Activated CD4-positive, alpha-beta T cell treated with anti-CD3 and anti-CD28 coated beads, Interleukin-10, Interleukin-2, amounts not matched to agents 100 ng/mL and 50 ng/mL, durations not matched to agents 16 hours and 8 hours (primary cell): ENCODE data around the gene PLA2G4F.

ENCODE experiments used
- DNase-seq: peaks from one replicate; pipeline ENCODE4 v3.0.0-alpha.2; 2020

Gene PLA2G4F

DNA sequence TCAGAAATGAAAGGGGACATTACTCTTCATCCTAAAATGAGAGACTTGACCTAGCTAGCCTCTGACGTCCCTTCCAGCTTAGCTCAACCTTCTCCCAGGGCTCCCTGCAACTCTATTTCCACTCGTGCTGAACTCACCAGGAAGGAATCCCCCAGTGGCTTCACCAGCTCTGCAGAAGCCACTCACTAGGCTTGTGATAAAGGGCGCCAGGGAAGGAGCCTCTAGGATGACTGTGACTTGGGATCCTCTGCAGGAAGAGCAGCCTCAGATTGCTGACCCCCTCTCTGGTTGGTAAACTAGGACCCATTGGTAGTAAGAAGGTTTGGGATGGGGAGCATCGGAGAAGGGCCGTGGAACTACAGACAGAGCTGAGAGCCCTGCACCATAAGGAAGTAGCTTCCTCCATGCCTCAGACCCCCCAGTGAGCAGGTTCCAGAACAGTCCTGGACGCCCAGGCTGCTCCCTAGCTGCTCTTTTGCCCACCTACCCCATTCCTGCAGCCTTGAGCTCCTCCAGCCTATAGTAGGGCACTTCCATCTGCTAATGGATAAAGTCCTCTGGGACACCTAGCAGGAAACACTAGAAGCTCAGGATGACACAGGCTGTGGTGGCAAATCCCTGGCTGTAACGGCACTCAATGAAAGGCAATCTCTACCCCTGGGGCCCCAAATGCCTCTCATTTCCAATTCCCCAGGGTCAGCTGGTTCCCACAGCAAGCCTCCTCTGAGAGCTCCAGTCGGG, 26.0 kb downstream of the PLA2G4F start:
- DNase-seq, result no peak

DNA sequence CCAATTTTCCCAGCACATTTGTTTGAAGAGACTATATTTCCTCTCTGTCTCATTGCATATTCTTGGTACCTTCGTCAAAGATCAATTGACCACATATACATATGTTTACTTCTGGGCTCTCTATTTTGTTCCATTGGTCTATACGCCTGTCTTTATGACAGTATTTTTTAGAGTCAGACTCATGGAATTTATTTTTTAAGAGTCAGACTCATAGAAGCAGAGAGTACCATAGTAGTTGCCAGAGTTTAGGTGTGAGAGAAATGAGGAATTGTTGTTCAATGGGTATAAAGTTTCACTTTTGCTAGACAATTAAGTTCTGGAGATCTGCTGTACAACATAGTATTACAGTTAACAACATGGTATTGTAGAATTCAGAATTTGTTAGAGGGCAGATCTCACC, 27.1 kb downstream of the PLA2G4F start:
- DNase-seq, result no peak

DNA sequence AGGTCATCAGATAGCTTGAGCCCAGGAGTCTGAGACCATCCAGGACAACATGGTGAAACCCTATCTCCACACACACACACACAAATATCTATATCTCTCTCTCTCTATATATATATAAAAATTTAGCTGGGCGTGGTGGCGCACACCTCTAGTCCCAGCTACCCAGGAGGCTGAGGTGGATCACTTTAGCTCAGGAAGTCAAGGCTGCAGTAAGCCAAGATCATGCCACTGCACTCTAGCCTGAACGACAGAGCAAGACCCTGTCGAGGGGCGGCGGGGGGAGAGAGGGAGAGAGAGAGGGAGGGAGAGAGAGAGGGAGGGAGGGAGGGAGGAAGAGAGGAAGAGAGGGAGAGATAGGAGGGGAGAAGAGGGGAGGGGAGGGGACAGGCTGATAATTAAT, 28.0 kb downstream of the PLA2G4F start:
- DNase-seq, result no peak

DNA sequence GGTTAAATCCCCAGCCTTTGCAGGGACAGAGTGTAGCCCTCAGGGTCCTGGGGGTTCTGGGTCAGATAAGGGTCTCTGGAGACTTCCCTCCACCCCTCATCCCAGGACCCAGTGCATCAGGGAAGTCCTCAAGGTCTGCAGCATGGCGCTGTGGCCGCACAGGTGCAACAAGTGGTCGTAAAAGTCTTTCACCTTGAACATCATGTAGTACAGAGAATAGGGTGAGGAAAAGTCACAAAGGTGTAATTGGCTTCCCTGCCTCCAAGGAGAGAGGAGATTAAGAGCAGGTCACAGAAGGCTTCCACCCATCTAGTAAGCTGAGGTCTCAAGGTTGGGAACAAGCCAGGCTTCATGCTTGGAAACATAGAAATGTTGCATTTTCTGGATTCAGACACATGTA, 32.9 kb downstream of the PLA2G4F start:
- no peak for DNase-seq

DNA sequence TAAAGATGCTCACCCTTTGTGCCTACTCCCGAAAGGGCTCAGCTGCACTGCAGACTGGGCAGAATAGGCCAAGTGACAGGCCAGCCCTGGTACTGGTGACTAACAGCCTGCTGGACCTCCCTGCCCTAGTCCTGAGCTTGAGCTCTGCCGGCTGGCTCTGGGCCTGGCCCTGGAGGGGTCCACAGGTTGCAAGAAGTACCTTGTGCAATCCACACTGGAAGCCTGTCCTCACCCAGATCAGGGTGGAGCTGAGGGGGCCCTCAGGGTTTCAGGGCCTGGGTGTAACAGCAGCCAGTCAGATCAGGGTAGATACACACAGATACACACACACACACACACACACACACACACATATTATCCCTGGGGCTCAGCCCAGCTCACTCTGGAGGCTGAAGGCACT, 34.8 kb downstream of the PLA2G4F start:
- no peak for DNase-seq

DNA sequence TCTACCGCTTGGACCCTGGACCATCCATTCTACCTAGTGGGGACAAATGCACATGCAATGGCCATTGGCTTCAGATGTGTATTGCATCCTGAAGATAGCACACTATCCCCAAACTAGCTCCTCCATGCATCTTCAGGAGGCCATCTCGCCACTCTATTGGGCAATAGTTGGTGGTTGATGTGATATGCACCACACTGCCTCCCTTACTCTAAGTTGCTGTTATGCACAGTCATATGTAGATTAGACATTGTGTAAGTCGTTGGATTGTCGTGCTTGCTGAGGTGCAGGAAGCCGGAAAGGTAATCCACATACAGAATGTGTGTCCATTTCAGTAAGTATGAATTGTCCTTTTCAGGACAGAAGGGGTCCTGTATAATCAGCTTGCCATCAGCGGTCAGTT, 35.4 kb downstream of the PLA2G4F start:
- peak; percentile 29 for DNase-seq

DNA sequence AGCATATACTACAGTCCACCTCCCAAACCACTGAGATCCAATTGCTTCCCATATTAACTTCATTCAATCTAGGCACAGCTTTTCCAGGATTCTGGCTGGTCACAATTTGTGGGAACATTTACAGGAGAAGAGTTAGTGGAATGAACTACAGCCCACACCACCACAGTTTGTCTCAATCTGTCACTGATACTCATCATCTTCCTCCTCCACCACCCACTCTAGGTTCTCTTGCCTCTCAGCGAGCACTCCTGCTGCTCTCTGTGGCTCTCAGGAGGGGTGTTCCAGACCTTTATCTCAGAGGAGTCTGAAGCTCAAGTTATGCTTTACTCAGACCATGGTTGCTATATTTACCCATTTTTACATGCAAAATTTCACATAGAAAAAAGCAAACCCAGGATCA, 36.2 kb downstream of the PLA2G4F start:
- no peak for DNase-seq

DNA sequence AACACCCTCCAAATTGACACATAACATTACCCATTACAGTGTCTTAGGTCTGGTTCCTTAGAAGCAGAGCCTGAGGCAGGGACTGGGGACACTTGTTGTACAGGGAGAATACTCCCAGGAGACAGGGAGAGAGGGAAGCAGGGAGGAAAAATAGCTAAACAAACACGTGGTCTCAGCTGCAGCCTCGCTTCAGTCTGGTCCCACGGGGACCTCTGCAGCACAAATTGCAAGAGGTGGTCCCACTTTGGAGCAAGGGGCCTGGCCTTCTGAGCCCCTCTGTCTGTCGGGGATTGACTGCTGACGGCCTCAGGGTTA, 37.0 kb downstream of the PLA2G4F start:
- DNase-seq, result no peak

DNA sequence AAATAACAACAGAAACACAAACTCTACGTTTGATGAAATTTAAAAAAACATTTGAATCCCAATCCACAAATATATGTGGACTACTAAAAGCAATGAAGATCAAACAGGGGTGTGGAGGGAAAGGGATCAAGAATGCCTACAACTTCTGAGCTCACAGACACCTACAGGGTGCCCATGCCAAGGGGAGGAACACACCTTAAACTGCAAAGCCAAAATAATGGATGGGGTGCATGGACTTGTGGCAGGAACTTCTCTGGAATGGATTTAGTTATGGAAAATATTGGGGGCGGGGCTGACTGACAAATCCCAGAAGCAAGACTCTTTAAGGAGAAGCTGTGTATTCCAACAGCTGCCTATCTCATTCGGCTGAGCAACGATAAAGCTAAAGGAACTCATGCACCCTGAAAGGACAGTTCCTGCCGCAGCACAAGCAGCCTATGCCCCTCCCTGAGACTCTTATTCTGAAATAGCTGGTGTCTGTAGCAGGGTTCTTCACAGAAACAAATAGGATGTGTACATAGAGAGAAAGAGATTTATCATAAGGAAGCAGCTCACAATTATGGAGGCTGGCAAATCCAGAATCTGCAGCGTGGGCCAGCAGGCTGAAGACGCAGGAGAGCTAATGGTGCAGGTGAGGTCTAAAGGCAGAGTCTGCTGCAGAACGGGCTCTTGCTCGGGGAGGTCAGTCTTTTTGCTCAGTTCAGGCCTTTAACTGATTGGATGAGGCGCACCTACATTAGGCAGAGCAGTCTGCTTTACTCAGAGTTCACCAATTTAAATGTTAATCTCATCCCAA, 37.6 kb downstream of the PLA2G4F start:
- DNase-seq, result no peak

DNA sequence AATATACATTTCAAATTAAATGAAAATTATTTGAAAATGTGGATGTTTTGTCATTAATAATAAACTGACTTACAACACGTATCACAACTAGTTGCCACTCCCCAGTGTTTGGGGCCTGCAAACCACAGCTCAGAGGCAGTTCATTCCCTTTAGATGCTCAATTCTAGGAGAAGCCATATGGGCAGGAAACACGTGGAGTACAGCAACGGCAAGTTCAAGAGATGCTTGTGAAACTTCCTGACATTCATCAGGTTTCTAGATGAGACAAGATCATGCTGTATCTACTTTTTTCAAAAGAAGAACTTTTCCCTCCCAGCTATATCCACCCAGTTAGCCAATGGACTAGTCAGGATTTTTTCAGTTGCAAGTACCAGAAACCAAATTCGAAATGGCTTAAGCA, 44.5 kb downstream of the PLA2G4F start:
- DNase-seq, result peak; percentile 38

DNA sequence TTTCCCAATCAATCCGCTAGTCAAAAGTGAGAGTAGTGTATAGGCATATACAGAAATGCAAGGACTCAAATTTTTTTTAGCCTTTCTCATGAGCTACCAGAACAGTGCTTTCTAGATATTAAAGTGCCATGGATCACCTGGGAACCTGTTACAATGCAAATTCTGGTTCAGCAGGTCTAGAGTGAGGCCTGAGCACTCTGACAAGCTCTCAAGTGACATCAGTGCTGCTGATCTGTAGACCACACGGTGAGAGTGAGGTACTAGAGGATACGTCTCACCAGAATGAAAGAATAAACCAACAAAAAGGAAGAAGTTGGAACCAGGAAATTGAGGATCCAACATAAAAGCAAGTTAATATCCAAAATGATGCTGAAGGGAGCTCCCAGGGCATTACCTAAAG, 46.1 kb downstream of the PLA2G4F start:
- no peak for DNase-seq

DNA sequence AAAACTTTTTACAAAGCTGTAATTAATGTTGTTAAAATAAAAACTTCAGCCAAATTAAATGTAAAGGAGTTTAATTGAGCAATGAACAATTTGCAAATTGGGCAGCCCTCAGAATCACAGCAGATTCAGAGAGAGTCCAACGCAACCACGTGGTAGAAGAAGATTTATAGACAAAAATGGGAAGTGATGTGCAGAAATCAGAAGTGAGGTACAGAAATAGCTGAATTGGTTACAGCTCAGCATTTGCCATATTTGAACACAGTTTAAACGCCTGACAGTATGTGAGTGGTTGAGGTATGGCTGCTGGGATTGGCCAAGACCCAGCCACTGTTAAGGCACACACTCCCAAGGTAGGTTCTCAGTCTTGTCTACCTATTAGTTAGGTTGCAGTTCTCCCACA, 47.6 kb downstream of the PLA2G4F start:
- no peak for DNase-seq

DNA sequence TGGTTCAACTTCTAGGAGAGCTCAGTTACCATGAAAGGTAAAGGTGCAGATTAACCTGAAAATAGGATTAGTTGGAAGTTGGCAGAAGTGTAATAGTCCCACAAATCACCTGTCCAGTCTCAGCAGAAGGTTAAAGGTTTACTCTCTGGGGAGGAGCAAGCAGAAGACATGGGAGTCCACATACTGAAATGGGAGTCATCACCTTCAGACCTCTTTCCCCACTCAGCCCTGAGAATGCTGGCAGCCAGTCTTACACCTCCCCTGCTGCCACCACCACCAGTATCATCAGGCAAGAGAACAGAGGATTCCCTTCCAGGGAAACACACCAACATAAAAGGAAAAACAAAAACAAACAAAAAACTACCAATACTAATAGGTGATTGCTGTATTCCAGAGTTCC, 48.2 kb downstream of the PLA2G4F start:
- no peak for DNase-seq

DNA sequence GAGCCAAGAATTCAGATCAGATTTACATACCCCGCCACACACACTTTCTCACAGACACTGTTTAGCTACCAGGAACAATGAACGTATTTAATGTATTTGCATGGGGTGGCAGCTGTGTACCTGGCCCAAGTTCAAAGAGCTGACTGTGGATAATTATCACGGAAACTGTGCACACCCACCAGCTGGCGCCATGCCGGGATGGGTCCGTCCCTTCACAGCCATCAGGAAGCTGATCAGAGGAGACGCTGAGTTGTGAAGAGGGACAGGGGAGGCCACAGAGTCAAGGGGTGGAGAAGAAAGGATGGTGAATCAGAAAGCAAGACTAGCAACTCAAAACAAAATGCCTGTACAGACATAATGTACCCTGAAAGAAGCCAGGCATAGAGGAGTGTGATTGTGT, 49.0 kb downstream of the PLA2G4F start:
- DNase-seq, result peak; percentile 60

DNA sequence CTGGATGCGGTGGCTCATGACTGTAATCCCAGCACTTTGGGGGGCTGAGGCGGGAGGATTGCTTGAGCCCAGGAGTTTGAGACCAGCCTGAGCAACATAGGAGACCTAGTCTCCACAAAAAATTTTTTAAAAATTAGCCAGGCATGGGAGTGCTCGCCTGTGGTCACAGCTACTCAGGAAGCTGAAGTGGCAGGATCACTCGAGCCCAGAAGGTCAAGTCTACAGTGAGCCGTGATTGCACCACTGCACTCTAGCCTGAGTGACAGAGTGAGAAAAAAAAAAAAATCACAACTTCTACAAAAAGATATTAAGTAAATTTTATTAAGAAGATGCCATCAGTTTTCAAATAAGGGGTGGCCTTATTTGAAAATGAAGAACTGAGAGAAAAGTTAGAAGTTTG, 50.1 kb downstream of the PLA2G4F start:
- no peak for DNase-seq

DNA sequence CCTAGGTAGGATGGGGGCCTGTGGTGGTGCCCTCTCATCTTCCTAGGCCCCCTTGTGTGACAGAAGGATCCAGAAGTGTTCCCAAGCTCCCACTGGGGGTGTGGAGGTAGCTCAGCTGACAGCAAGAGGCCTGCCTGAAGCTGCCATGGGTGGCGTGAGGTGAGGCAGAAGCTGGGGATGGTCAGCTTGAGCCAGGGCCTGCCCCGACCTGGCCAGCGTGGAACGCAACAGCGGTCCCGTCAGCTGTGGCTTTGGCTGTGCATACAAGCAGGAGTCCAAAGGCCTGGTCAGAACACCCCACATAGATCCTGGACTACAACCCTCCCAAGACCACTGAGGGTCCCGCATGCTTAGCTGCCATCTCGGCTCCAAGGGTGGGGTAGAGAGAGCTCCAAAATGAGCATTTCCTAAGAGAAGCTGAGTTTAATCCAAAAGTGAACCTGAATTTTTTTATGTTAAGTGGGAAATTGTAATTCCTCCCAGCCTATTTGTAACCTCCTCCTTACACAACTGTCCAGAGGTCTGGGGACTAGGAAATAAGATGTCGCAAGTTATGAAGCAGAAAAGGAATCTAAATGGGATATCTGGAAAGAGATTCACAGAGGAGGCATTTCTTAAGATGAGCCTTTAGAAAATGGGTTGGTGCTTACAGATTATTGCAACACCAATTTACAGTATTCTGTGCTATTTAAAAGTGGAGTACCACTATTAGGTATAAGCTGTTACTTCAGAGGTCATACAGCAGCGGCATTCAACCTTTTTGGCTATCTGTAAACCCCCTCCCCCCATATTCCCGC, 52.1 kb downstream of the PLA2G4F start:
- no peak for DNase-seq

DNA sequence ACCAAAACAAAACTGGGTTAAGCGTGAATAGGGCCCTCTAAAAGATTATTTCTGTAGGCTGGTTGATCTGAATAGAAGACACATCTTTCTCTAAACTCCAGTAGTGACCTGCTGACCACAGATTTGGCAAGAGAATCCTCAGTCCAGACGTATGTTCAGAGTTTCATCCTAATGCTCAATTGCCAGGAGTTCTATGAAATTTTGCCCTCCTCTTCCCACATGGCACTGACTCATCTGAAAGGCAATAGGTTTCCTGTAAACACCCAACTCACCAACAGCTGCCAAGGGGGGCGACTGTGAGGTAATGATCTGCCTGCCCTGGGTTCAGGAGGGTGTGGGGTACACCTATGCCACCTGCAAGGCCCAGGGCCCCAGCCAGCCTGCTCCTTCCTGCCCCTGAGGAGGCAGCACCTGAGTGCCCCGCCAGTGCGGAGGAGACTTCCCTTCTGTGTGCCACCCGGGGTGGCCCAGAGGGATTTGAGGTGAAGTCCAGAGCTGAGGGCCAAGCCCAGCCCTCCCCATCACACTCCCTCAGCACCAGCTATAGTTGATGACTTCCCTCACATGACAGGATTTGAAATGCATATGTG, 53.7 kb downstream of the PLA2G4F start:
- DNase-seq, result no peak

DNA sequence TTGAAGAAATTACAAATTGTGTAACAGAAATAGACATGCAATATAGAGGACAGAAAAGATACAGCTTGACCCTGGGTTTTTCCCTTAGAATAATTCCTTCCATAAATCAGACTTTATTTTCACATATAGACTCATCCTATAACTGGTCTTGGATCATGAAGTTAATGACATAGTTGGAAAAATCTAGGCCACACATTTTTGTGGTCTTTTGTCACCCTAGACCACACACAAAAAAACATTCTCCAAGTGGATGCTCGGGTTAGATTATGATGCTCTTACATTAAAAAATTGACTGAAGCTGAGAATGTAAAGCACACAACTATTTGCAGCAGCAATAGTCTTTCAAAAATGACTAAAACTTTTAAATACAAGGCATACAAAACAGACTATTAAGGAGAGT, 54.6 kb downstream of the PLA2G4F start:
- no peak for DNase-seq

DNA sequence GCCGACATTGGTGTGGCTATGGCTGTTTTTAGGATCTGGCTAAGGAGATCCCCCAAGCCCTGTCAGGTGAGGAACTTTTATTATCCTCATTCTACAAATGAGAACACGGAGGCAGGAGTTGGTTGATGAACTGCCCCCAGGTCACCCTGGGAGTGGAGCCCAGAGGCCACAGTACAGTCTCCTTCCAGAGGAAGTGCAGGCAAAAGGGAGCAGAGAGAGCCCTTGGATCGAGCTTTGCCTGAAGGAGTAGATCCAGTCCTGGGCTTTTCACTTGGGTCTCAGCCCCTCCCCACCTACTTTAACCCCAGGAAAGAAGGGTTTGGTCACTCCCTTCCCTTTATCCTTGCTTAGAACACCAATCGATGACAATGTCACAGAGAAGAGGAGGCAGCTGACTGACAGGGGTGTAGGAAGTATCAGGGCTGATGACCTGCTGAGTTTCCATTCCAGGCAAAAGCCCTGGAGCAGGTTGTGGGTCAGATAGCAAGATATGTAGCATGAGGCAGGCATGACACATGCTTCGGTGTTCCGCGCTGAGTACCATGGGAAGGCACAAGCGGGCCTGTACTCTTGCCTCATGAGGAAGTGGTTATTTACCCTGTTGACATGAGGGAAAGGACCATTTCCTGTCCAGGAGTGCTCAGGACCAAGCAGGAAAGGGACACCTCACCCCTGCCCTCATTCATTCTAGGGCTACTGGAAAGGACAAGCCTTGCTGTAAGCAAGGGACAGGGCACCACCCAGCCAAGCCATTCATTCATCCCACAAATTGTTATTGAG, 56.2 kb downstream of the PLA2G4F start:
- no peak for DNase-seq

DNA sequence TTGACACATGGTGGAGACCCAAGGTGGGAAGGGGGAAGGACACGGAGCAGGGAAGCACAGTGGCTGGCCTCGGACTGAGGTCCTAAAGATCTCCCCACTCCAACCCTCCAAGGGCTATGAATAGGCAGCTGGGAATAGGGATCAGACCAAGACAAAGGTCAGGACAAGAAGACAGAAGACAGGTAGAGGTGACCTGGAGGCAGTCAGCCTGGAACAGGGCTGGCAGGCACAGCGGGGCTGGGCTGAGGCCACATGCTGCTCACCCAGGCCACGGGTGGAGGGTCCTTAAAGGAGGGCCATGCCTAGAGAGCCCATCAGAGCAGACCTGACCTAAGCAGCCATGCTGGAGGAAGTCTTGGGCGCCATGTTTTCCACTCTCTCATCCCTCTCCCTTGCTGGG, 59.4 kb downstream of the PLA2G4F start:
- DNase-seq, result no peak

DNA sequence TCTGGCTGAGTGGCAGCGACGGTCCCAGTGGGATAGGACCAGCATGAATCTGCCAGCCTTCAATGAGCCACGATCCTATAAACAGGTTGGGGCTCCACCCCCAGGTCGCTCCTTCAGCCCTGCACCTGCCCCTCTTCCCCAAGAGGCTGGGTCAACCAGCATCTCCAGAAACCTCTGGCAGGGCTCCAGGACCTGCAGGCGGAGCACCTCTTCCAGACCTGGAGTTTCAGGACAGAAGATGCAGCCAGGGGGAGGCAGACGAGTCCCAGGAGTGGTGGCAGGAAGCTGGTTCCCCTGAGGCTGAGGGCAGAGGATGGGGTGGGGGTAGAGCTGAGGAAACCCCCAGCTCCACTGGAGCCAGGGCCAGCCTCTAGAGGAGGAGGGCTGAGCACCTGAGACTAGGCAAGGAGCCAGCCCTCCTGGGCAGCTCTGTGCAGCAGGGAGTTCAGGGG, 61.9 kb downstream of the PLA2G4F start, which contains the start of gene PLA2G4D:
Gene PLA2G4D (minus strand): TSS at position 51 of the 452 bp plus-strand sequence. CDS start 103 bp downstream, outside the sequence.
- no peak for DNase-seq

DNA sequence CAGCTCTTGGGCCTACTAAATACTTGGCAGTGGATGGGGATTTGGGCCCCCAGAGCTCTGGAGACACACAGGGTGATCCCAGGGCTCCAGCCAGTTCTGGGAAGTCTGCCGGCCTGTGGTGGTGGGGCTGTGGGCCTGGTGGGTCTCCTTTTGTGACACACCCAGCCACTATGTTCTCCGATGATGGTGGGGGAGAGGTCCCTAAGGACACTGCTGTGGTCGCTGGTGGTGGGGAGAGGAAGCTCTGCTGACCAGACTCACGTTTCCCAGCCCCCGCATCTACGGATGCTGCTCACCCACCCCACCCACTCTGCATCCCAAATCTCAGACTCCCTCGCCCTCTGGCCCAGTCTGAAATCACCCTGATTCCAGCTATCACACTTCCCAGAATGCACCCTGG, 62.5 kb downstream of the PLA2G4F start:
- no peak for DNase-seq
